Endothelial cell of umbilical vein (primary cell): Measurements from ENCODE around the gene HYDIN. TPM values are rescaled to one million over a fixed set of nuclear protein-coding genes. Genes with fewer than 3 reads are reported as not detected.

Experiments
- BruUV-seq: library from RNA; stranded (reverse); fragments of 400-500 nt; replicated peaks from 2 replicates; lab custom pipeline; 2021; lab: Mats Ljungman, UMichigan
- CTCF ChIA-PET: fragments of 300-600, 350-600 bp; sonication (Branson Sonifier 250); formaldehyde crosslinking; loops from one replicate; lab custom pipeline; 2021; ENCODE audit warnings: antibody characterized with exemption, inconsistent platforms; lab: Charles Lee
- POLR2A ChIA-PET: fragments of 300-600, 350-600 bp; sonication (Branson Sonifier 250); formaldehyde crosslinking; loops from one replicate; lab custom pipeline; 2021; ENCODE audit warnings: antibody characterized with exemption, inconsistent platforms; lab: Charles Lee
- DNase-seq: peaks from one replicate; pipeline ENCODE4 v3.0.0-alpha.2; 2011; ENCODE audit warnings: low read depth, low spot score
- FAIRE-seq: peaks from 2 replicates; lab custom pipeline; 2011; peaks lifted over from hg19 to GRCh38; lab: Jason Lieb, UNC
- H2AFZ ChIP-seq: 2 replicates; pipeline ENCODE4 v1.6.0; 2012; ENCODE audit warnings: low read depth, low read length, control low read depth, inconsistent platforms
- H3K27ac ChIP-seq: 2 replicates; pipeline ENCODE4 v1.5.1; 2011; ENCODE audit warnings: low read depth, mild to moderate bottlenecking, control low read depth, low read length, moderate library complexity; ENCODE audit not compliant: insufficient read depth
- H3K27me3 ChIP-seq, 2 experiments: 2 replicates each; pipeline versions ENCODE4 v1.6.0 to v1.6.1; 2011; ENCODE audit warnings: low read length in 2 of 2, mixed read lengths in 1 of 2; ENCODE audit not compliant: control insufficient read depth in 2 of 2, insufficient read depth in 2 of 2
- H3K36me3 ChIP-seq, 2 experiments: 2 replicates in 1 of 2; 3 replicates in 1 of 2; pipeline ENCODE4 v1.5.1; 2011; ENCODE audit warnings: low read length in 2 of 2, mild to moderate bottlenecking in 1 of 2, moderate library complexity in 1 of 2; ENCODE audit not compliant: control insufficient read depth in 2 of 2, insufficient read depth in 2 of 2; ENCODE audit errors: extremely low read depth in 1 of 2
- H3K4me1 ChIP-seq: 3 replicates; pipeline ENCODE4 v1.5.1; 2011; ENCODE audit warnings: mild to moderate bottlenecking, low read length; ENCODE audit not compliant: control insufficient read depth, insufficient read depth; ENCODE audit errors: extremely low read depth
- H3K4me2 ChIP-seq: 2 replicates; pipeline ENCODE4 v1.6.1; 2011; ENCODE audit warnings: low read length, control low read depth, mixed read lengths; ENCODE audit not compliant: insufficient read depth
- H3K4me3 ChIP-seq, 3 experiments: fragments of 200-600 bp in 1 of 3; sonication (generic), shearing (Covaris generic) in 1 of 3; replicated peaks in 1 of 3; 2 replicates each; pipeline ENCODE4 v1.5.1; 2011 to 2016; ENCODE audit warnings: control low read depth in 3 of 3, low read length in 3 of 3, mild to moderate bottlenecking in 2 of 3, inconsistent platforms in 1 of 3, low read depth in 1 of 3, moderate library complexity in 1 of 3; ENCODE audit not compliant: insufficient read depth in 1 of 3
- H3K79me2 ChIP-seq: 2 replicates; pipeline ENCODE4 v1.6.0; 2012; ENCODE audit warnings: low read length, inconsistent platforms; ENCODE audit not compliant: control insufficient read depth, insufficient read depth
- H3K9ac ChIP-seq: replicated peaks from 2 replicates; pipeline ENCODE3; 2011; ENCODE audit warnings: low read length, control low read depth; ENCODE audit not compliant: insufficient read depth; ENCODE audit errors: extremely low read depth
- H3K9me1 ChIP-seq: replicated peaks from 3 replicates; pipeline ENCODE4 v1.6.0; 2011; ENCODE audit warnings: mild to moderate bottlenecking, low read length; ENCODE audit not compliant: control insufficient read depth, insufficient read depth; ENCODE audit errors: extremely low read depth
- H3K9me3 ChIP-seq: replicated peaks from 2 replicates; pipeline ENCODE4 v1.5.1; 2012; ENCODE audit warnings: low read length, inconsistent platforms; ENCODE audit not compliant: control insufficient read depth, insufficient read depth
- H4K20me1 ChIP-seq: replicated peaks from 2 replicates; pipeline ENCODE3; 2011; ENCODE audit warnings: mild to moderate bottlenecking, low read length; ENCODE audit not compliant: control insufficient read depth, insufficient read depth; ENCODE audit errors: extremely low read depth
- CTCF ChIP-seq, 2 donors: IDR thresholded peaks; 1 replicate in 1 of 2; 2 replicates in 1 of 2; pipeline ENCODE4 v1.5.1; 2011; ENCODE audit warnings: low read length in 2 of 2, mild to moderate bottlenecking in 2 of 2, moderate library complexity in 2 of 2, control low read depth in 1 of 2, inconsistent platforms in 1 of 2, low read depth in 1 of 2; ENCODE audit not compliant: insufficient read depth in 1 of 2; ENCODE audit errors: extremely low read depth in 1 of 2
- EZH2 ChIP-seq: IDR thresholded peaks from 2 replicates; pipeline ENCODE4 v1.6.1; 2012; ENCODE audit warnings: borderline replicate concordance, low read depth, mild to moderate bottlenecking, moderate library complexity, low read length, inconsistent platforms; ENCODE audit not compliant: severe bottlenecking
- FOS ChIP-seq: IDR thresholded peaks from 2 replicates; pipeline ENCODE4 v1.6.1; 2011; ENCODE audit warnings: mild to moderate bottlenecking, low read length, moderate library complexity, borderline replicate concordance; ENCODE audit not compliant: insufficient read depth
- GATA2 ChIP-seq: IDR thresholded peaks from 2 replicates; pipeline ENCODE4 v1.7.0; 2011; ENCODE audit warnings: low read depth, mild to moderate bottlenecking, moderate library complexity, mixed read lengths, low read length; ENCODE audit not compliant: insufficient read length, insufficient read depth
- JUN ChIP-seq: IDR thresholded peaks from 2 replicates; pipeline ENCODE4 v1.6.1; 2011; ENCODE audit warnings: borderline replicate concordance, low read depth; ENCODE audit not compliant: insufficient read length, insufficient read depth
- MAX ChIP-seq: IDR thresholded peaks from 2 replicates; pipeline ENCODE4 v1.6.1; 2011; ENCODE audit not compliant: insufficient read depth, insufficient read length
- MYC ChIP-seq: IDR thresholded peaks from one replicate; pipeline ENCODE4 v1.6.1; 2011; ENCODE audit warnings: mild to moderate bottlenecking, low read depth, low read length
- POLR2A ChIP-seq: IDR thresholded peaks from 2 replicates; pipeline ENCODE4 v1.6.1; 2012; ENCODE audit warnings: low read depth, mild to moderate bottlenecking, control low read depth, low read length
- POLR2AphosphoS5 ChIP-seq: IDR thresholded peaks from 2 replicates; pipeline ENCODE4 v1.6.1; 2012; ENCODE audit warnings: low read depth, mild to moderate bottlenecking, control low read depth, low read length, moderate library complexity; ENCODE audit not compliant: insufficient read depth
- dilution Hi-C: fragments of 300-500 bp; cut with MboI; formaldehyde crosslinking; loops from one replicate; pipeline ENCODE4 v1.15.0; 2019; ENCODE audit warnings: low sequenced_read_pairs; ENCODE audit not compliant: extremely low pct_ligation_motif_present
- intact Hi-C: fragments of 100-400 bp; cut with micrococcal nuclease; formaldehyde crosslinking; loops from one replicate; pipeline ENCODE4 v1.10.0; 2022
- polyA plus RNA-seq, 4 experiments: library from polyadenylated mRNA; depleted of rRNA in 3 of 4; stranded (reverse) in 3 of 4; unstranded in 1 of 4; fragments of >200 nt; gene quantifications; 2 replicates each; pipeline versions ENCODE4 v1.2.1 to v1.2.3, GENCODE V29; 2011 to 2012; ENCODE audit warnings: missing spikeins in 1 of 4
- small RNA-seq: library from RNA; depleted of rRNA; stranded (forward); fragments of <200 nt; gene quantifications from one replicate; pipeline ENCODE3, GENCODE V24; 2012; ENCODE audit warnings: low replicate concordance, low read depth; ENCODE audit not compliant: insufficient read depth, insufficient read length
- total RNA-seq: library from RNA; stranded (reverse); gene quantifications from 2 replicates; pipeline ENCODE4 v1.2.3, GENCODE V29; 2021

The HYDIN gene
- total and polyA plus RNA-seq, 2 donors (not counting 3 experiments of a cell fraction or from before 2014, with no cell fraction given) = not detected

GRCh38 chr16:70758786-70759185, 471.7 kb downstream of the HYDIN start:
- Histone ChIP-seq H2AFZ (no peak overlapping the region), H3K79me2 (no peaks in the 10 kb centered on the region), H3K4me1 (peaks cover 3% of the 10 kb centered on the region), H3K9me1 (no peaks in the 10 kb centered on the region), H3K27ac (no peak overlapping the region), H3K4me2 (no peak overlapping the region), H3K27me3 (no peaks in the 10 kb centered on the region), H3K36me3 (peaks cover 0 to 9% of the 10 kb centered on the region in 2 experiments), H4K20me1 (no peaks in the 10 kb centered on the region), H3K4me3 (no peak overlapping the region), H3K9ac (no peak overlapping the region), H3K9me3 (no peaks in the 10 kb centered on the region)
- ChIA-PET POLR2A (no interaction called here), CTCF (no interaction called here)
- FAIRE-seq (no peak), DNase-seq (no peak)
- intact Hi-C loops = no loop called here
- dilution Hi-C loops = no loop called here
- TF ChIP-seq EZH2 (no peak), GATA2 (no peak), CTCF (IDR thresholded peaks at IDR 0.05; ENCODE audit: extremely low read depth in 1 of 2, insufficient read depth in 1 of 2, low read depth in 1 of 2, low read length in 2 of 2) (no peak), POLR2A (no peak), MAX (no peak), FOS (no peak), JUN (no peak), POLR2AphosphoS5 (no peak), MYC (no peak)
- BruUV-seq = no TSS peak

Small RNA genes lying within 50 kb of the gene (small RNA-seq; reads per million reads assigned to genes)
- gene RNU6ATAC25P = not detected

Other genes with a start within 250 kb of the HYDIN start
- 15.5 and 18.8 TPM in 2 replicates for gene CMTR2, start 58.7 kb upstream of the HYDIN start, total RNA-seq
- gene CMTR2, start 58.7 kb upstream of the HYDIN start, polyA plus RNA-seq = 10.2 and 11.6 TPM in 2 replicates
- not detected in 2 replicates for gene CALB2, start 128.0 kb upstream of the HYDIN start, total RNA-seq
- gene CALB2, start 128.0 kb upstream of the HYDIN start, polyA plus RNA-seq = not detected in 2 replicates
- gene TLE7, start 211.3 kb upstream of the HYDIN start, total RNA-seq = not detected in 2 replicates
- not detected in 2 replicates for gene TLE7, start 211.3 kb upstream of the HYDIN start, polyA plus RNA-seq
- 4.7 and 6.4 TPM in 2 replicates for gene ZNF23, start 231.5 kb upstream of the HYDIN start, total RNA-seq
- gene ZNF23, start 231.5 kb upstream of the HYDIN start, polyA plus RNA-seq = 2.1 TPM in 2 replicates